Right kidney (tissue), 1 donor: Measurements from ENCODE around the gene AP1S1.
"Not testable (repeated sequence)": the region's sequence is repeated elsewhere in the genome, so short reads cannot be mapped to it uniquely, and the experiment has no call there.

Source experiments
- DNase-seq: peaks from one replicate; pipeline ENCODE4 v3.0.0-alpha.2; 2016

The AP1S1 gene

DNA sequence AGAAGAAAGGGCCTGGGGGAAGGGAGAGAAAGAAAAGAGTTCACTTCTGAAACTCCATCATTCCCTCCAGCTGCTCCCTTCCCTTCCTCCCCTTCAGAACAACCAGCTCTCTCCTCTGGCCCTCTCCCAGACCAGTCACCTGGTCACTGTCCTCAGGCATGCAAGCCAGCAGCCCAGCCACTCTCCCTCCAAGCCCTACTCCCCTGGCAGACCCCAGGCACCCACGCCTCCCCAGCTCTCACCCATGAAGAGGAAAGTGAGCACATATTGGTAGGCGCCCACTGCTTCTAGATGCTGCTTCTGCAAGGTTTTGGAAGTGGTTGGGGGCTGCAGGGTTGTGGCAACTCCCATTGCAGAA lies 46.2 kb downstream of the AP1S1 start:
- DNase-seq: no peak

- no peak for DNase-seq
Observed at GRCh38 chr7:101200862-101201599, 46.8 kb downstream of the AP1S1 start, which contains the start of gene MOGAT3. Gene MOGAT3 (minus strand): TSS chr7:101201036. CDS start chr7:101200854, 182 bp downstream.

DNA sequence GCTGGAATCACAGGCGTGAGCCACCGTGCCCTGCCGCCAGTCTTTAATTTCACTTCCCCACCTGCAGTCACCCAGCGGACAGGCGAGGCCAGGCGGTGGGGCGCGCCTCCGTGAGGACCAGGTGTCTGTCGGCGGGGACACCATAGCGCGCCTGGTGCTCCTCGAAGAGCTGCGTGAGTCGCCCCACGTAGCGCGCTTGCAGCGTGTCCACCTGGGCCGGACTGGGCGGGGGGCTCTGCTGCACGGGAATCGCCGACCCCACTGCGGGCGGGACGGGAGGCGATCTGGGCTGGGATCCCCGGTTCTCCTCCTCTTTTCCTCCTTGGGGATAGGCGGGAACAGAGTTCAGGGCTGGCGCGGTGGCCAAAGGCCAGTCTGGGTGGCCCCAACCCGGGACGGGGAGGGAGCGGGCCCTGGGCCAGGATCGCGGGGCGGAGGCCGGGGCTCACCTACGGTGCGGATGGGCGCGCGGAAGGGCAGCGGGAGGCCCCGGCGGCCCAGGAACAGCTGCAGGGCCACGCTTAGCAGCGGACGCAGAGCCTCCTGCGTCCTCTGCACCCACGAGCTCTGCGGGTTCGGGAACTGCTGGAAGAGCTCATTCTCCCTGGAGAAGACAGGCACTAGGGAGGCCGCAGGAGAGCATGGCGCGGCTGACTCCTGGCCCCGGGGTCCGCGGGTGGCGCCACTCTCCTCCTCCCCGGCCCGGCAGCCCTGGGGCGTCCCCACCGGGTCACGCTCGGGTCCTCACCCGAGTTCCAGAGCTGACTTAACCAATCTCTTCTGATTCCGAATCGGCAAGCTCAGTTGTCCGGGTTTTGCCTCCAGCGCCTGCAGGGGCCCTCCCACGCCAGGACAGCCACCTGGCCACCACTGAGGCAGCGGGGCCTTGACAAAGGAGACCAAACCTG lies 47.7 kb downstream of the AP1S1 start:
- DNase-seq: peak; percentile 60

DNA sequence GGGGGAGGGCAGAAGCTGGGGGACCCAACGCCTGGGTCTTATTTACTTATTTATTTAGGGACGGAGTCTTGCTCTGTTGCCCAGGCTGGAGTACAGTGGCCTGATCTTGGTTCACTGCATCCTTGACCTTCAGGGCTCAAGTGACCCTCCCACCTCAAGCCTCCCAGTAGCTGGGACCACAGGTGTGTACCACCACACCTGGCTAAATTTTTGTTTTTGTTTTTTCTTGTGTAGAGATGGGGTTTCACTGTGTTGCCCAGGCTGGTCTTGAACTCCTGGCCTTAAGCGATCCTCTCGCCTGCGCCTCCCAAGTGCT lies 48.3 kb downstream of the AP1S1 start:
- DNase-seq: no peak

GRCh38 chr7:101203740-101204738 lies 49.8 kb downstream of the AP1S1 start:
- DNase-seq: not testable (repeated sequence)

DNA sequence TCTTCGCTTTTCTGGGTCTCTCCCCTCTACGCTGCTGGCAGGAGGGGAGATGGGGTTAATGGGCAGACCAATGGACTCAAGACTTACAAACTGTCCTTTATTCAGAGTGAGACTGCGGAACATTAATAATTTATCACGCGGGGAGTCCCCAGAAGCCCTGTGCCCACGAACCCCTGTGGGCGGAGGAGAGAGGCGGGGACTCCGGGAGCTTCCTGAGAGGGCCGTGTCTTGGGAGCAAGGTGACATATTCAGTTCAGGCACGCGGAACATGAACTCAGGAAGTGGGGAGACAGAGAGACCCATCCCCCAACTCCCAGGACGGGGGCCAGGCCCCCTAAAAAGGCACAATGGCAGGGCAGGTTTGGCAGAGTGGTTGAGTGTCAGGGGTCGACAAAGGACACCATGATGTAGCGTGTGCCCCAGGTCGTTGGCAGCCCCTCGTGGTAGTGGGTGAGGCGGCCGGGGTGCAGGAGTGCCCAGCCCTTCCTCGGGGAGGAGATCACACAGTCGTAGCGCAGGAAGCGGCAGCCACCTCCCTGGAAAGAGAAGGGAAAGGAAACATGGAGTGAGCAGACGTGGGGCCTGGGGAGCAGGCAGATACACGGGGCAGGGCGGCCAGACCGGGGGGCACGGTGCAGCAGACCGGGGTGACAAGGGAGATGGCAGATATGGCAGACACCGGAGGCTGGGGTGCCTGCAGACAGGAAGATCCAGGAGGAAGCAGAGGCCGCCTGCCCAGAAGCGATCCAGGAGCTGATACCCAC lies 51.8 kb downstream of the AP1S1 start:
- no peak for DNase-seq

DNA sequence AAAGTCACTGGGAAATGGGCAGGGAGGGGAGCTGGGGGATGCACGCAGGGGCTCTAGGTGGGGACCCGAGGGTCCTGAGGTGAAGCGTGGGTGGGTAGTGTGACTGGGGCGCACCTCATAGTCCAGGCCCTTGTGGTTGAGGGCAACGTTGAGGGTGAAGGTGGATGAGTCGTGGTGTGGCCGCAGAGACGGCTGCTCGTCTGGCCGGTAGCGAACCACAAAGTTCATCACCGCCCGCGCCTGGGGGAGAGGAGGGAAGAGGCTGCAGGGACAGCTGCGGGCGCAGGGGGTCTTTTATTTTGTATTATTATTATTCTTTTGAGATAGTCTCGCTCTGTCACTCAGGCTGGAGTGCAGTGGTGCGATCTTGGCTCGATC lies 52.4 kb downstream of the AP1S1 start:
- no peak for DNase-seq

DNA sequence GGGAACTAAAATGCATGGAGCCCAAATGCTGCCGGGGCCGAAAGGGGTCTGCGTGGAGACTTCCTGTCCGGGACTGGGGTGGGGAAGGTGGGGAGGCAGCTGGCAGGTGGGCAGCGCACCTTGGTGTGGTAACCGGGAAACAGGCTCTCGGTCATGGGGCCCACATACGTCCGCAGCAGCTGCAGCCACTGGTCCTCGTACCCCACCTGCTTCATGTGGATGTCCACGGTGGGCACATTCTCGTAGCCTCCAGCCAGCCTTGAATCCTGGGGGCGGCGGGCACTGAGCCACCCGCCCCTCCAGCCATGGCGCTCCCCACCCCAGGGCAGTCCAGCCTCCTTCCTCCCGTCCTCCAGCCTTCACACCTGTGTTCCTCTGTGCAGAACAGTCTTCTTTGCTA lies 53.2 kb downstream of the AP1S1 start:
- no peak for DNase-seq

DNA sequence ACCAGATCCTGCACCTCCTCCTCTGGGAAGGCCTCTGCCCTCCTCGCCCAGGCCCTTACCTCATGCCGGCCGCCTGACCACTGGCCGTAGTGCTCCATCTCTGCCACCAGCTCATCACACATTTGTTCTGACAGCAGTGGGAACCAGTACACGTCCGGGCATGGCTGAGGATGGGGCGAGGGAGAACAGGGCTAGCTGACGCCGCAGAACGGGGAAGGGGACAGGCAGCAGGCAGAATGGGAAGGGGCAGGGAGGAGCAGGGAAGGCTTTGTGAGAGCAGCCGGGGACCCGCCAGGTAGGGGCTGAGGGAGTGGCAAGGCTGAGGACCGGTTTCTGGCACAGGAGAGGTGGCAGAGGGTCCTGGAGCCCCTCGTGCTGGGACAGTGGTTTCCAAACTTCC lies 54.5 kb downstream of the AP1S1 start:
- no peak for DNase-seq

GRCh38 chr7:101210143-101210542 lies 55.9 kb downstream of the AP1S1 start:
- no peak for DNase-seq
